ENCODE results near the gene LCN15. TPM values are rescaled to one million over a fixed set of nuclear protein-coding genes. Genes with fewer than 3 reads are reported as not detected.

LCN15 gene
- total RNA-seq, 1 experiment from 2014 or later: not detected

- Histone ChIP-seq H2AFZ (ENCODE audit: low read length) (peak overlapping the region; percentile 95), H4K20me1 (ENCODE audit: low read length) (peaks cover 7% of the 10 kb centered on the region; the same call in 1 of the 2 replicates), H3K9me3 (ENCODE audit: low read length) (no peaks in the 10 kb centered on the region), H3K9me2 (replicated peaks; ENCODE audit: low read length) (no peaks in the 10 kb centered on the region), H3K27me3 (ENCODE audit: low read length) (no peaks in the 10 kb centered on the region), H3K27ac (ENCODE audit: low read length) (no peak overlapping the region), H3K4me2 (ENCODE audit: low read length) (peak overlapping the region; percentile 98), H3K9ac (ENCODE audit: low read length) (peak overlapping the region; percentile 91), H3F3A (ENCODE audit: low read length, unreplicated experiment) (no peaks in the 10 kb centered on the region), H3K36me3 (ENCODE audit: low read depth, low read length) (peaks cover 8% of the 10 kb centered on the region; the same call in 1 of the 2 replicates), H3K4me3 (ENCODE audit: low read length) (peak overlapping the region; percentile 85), H3K79me2 (ENCODE audit: low read length) (peaks cover 51% of the 10 kb centered on the region), H3K4me1 (ENCODE audit: insufficient read depth, low read length) (peaks cover 17% of the 10 kb centered on the region)
- CTCF ChIA-PET: interaction anchor here (0.7 kb wide), 1 partner anchor 37 kb away, joined by 3 read pairs; no protein-coding TSS in a partner anchor
- ATAC-seq: peak; percentile 16
- TF ChIP-seq EZH2 (IDR thresholded peaks at IDR 0.05; ENCODE audit: low read length, unreplicated experiment) (no peak), EZH2phosphoT487 (IDR thresholded peaks at IDR 0.05; ENCODE audit: borderline replicate concordance, low read length) (no peak), CTCF (conservative IDR thresholded peaks at IDR 0.05; ENCODE audit: low read depth, low read length) (no peak)
- DNase-seq: no peak
- no TSS peak for BruUV-seq (replicated peaks)
- intact Hi-C loops (cut with micrococcal nuclease): no loop called here
- POLR2A ChIA-PET (ENCODE audit: unreplicated experiment): no interaction called here
Measured at GRCh38 chr9:136806631-136807201, 42.4 kb upstream of the LCN15 start.

- H3K4me2 ChIP-seq (ENCODE audit: low read length): peak overlapping the region; percentile 98
- no peak overlapping the region for H3K27ac ChIP-seq (ENCODE audit: low read length)
- H3K36me3 ChIP-seq (ENCODE audit: low read depth, low read length): peaks cover 8% of the 10 kb centered on the region; the same call in 1 of the 2 replicates
- no TSS peak for BruUV-seq (replicated peaks)
- peaks cover 20% of the 10 kb centered on the region for H3K4me1 ChIP-seq (ENCODE audit: insufficient read depth, low read length)
- ChIA-PET CTCF (no interaction called here), POLR2A (ENCODE audit: unreplicated experiment) (no interaction called here)
- no peaks in the 10 kb centered on the region for H3K9me2 ChIP-seq (replicated peaks; ENCODE audit: low read length)
- no peak for DNase-seq
- H3F3A ChIP-seq (ENCODE audit: low read length, unreplicated experiment): no peaks in the 10 kb centered on the region
- H3K79me2 ChIP-seq (ENCODE audit: low read length): peaks cover 45% of the 10 kb centered on the region
- no peak overlapping the region for H2AFZ ChIP-seq (ENCODE audit: low read length)
- peaks cover 7% of the 10 kb centered on the region; the same call in 1 of the 2 replicates for H4K20me1 ChIP-seq (ENCODE audit: low read length)
- intact Hi-C loops (cut with micrococcal nuclease): no loop called here
- H3K9me3 ChIP-seq (ENCODE audit: low read length): no peaks in the 10 kb centered on the region
- no peaks in the 10 kb centered on the region for H3K27me3 ChIP-seq (ENCODE audit: low read length)
- ATAC-seq: no peak
- no peak overlapping the region for H3K9ac ChIP-seq (ENCODE audit: low read length)
- peak overlapping the region; percentile 85 for H3K4me3 ChIP-seq (ENCODE audit: low read length)
- TF ChIP-seq EZH2phosphoT487 (IDR thresholded peaks at IDR 0.05; ENCODE audit: borderline replicate concordance, low read length) (no peak), CTCF (conservative IDR thresholded peaks at IDR 0.05; ENCODE audit: low read depth, low read length) (no peak), EZH2 (IDR thresholded peaks at IDR 0.05; ENCODE audit: low read length, unreplicated experiment) (no peak)
Measured at GRCh38 chr9:136806067-136806466, 41.7 kb upstream of the LCN15 start.

- no peak overlapping the region for H3K9ac ChIP-seq (ENCODE audit: low read length)
- no peak for ATAC-seq
- H3K36me3 ChIP-seq (ENCODE audit: low read depth, low read length): 0 out of 2 replicates have a peak, but pooled peaks cover 5% of the 10 kb centered on the region
- intact Hi-C loops (cut with micrococcal nuclease): no loop called here
- no peak for DNase-seq
- H3K4me2 ChIP-seq (ENCODE audit: low read length): no peak overlapping the region
- H3K9me2 ChIP-seq (replicated peaks; ENCODE audit: low read length): no peaks in the 10 kb centered on the region
- no peaks in the 10 kb centered on the region for H3K9me3 ChIP-seq (ENCODE audit: low read length)
- H3F3A ChIP-seq (ENCODE audit: low read length, unreplicated experiment): no peaks in the 10 kb centered on the region
- ChIA-PET CTCF (no interaction called here), POLR2A (ENCODE audit: unreplicated experiment) (no interaction called here)
- H3K4me3 ChIP-seq (ENCODE audit: low read length): no peak overlapping the region
- no peak overlapping the region for H2AFZ ChIP-seq (ENCODE audit: low read length)
- peaks cover 37% of the 10 kb centered on the region for H3K79me2 ChIP-seq (ENCODE audit: low read length)
- peaks cover 7% of the 10 kb centered on the region; the same call in 1 of the 2 replicates for H4K20me1 ChIP-seq (ENCODE audit: low read length)
- H3K27me3 ChIP-seq (ENCODE audit: low read length): no peaks in the 10 kb centered on the region
- peaks cover 26% of the 10 kb centered on the region for H3K4me1 ChIP-seq (ENCODE audit: insufficient read depth, low read length)
- H3K27ac ChIP-seq (ENCODE audit: low read length): no peak overlapping the region
- BruUV-seq (replicated peaks): no TSS peak
- TF ChIP-seq EZH2 (IDR thresholded peaks at IDR 0.05; ENCODE audit: low read length, unreplicated experiment): no peak
- no peak for TF ChIP-seq CTCF (conservative IDR thresholded peaks at IDR 0.05; ENCODE audit: low read depth, low read length)
- no peak for TF ChIP-seq EZH2phosphoT487 (IDR thresholded peaks at IDR 0.05; ENCODE audit: borderline replicate concordance, low read length)
Measured at GRCh38 chr9:136805207-136805740, 41.0 kb upstream of the LCN15 start.

Data from PC-3 (cell line).